Sigmoid colon (tissue), 4 donors: ENCODE measurements around the gene RNF217.

ENCODE experiments used
- EP300 ChIP-seq, 4 donors: sonication (generic); formaldehyde crosslinking; IDR thresholded peaks; one replicate each; pipeline ENCODE4 v1.6.1; 2017; ENCODE audit warnings: antibody characterized with exemption in 4 of 4
- POLR2AphosphoS5 ChIP-seq, 4 donors: sonication (generic); formaldehyde crosslinking; IDR thresholded peaks; one replicate each; pipeline ENCODE4 v1.6.1; 2017; ENCODE audit warnings: antibody characterized with exemption in 4 of 4
- TF ChIP-seq, protein P1 (sequence below), 4 experiments: fragments of 450-650 bp in 3 of 4; fragments of 200-600 bp in 1 of 4; IDR thresholded peaks; one replicate each; pipeline ENCODE4 v1.5.1; 2016 to 2019; ENCODE audit warnings: antibody characterized with exemption in 4 of 4, mild to moderate bottlenecking in 3 of 4, moderate library complexity in 2 of 4

DNA sequence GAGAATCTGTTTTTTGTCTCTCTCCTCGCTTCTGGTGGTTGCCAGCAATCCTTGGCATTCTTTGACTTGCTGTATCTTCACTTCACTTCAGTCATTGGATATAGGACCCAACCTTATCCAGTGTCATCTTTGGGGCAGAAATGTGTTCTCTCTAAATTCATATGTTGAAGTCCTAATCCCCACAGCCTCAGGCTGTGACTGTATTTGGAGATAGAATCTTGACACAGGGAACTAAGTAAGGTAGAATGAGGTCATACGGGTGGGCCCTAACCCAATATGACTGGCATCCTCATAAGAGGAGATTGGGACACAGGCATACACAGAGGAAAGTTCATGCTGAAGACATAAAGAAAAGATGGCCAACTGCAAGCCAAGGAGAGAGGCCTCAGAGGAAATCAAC lies 139.4 kb downstream of the RNF217 start:
- TF ChIP-seq, protein P1, sequence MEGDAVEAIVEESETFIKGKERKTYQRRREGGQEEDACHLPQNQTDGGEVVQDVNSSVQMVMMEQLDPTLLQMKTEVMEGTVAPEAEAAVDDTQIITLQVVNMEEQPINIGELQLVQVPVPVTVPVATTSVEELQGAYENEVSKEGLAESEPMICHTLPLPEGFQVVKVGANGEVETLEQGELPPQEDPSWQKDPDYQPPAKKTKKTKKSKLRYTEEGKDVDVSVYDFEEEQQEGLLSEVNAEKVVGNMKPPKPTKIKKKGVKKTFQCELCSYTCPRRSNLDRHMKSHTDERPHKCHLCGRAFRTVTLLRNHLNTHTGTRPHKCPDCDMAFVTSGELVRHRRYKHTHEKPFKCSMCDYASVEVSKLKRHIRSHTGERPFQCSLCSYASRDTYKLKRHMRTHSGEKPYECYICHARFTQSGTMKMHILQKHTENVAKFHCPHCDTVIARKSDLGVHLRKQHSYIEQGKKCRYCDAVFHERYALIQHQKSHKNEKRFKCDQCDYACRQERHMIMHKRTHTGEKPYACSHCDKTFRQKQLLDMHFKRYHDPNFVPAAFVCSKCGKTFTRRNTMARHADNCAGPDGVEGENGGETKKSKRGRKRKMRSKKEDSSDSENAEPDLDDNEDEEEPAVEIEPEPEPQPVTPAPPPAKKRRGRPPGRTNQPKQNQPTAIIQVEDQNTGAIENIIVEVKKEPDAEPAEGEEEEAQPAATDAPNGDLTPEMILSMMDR (IDR thresholded peaks at IDR 0.05) = no peak
- TF ChIP-seq POLR2AphosphoS5 (IDR thresholded peaks at IDR 0.05) (peak in 2 of 4 donors; percentile 48 to 49), EP300 (IDR thresholded peaks at IDR 0.05) (no peak)
